Erythroblast (primary cell): ENCODE measurements around the gene ALDH1L2.

Source experiments
- DNase-seq, 2 experiments: peaks; one replicate each; lab custom pipeline; 2025; lab: John Stamatoyannopoulos, UW
- GATA1 ChIP-seq: IDR thresholded peaks from 2 replicates; pipeline ENCODE4 v1.6.1; 2011; ENCODE audit warnings: low read depth, mild to moderate bottlenecking, control low read depth, low read length, moderate library complexity
- POLR2A ChIP-seq: IDR thresholded peaks from 2 replicates; pipeline ENCODE4 v1.6.1; 2011; ENCODE audit warnings: mild to moderate bottlenecking, low read length

Gene ALDH1L2

DNA sequence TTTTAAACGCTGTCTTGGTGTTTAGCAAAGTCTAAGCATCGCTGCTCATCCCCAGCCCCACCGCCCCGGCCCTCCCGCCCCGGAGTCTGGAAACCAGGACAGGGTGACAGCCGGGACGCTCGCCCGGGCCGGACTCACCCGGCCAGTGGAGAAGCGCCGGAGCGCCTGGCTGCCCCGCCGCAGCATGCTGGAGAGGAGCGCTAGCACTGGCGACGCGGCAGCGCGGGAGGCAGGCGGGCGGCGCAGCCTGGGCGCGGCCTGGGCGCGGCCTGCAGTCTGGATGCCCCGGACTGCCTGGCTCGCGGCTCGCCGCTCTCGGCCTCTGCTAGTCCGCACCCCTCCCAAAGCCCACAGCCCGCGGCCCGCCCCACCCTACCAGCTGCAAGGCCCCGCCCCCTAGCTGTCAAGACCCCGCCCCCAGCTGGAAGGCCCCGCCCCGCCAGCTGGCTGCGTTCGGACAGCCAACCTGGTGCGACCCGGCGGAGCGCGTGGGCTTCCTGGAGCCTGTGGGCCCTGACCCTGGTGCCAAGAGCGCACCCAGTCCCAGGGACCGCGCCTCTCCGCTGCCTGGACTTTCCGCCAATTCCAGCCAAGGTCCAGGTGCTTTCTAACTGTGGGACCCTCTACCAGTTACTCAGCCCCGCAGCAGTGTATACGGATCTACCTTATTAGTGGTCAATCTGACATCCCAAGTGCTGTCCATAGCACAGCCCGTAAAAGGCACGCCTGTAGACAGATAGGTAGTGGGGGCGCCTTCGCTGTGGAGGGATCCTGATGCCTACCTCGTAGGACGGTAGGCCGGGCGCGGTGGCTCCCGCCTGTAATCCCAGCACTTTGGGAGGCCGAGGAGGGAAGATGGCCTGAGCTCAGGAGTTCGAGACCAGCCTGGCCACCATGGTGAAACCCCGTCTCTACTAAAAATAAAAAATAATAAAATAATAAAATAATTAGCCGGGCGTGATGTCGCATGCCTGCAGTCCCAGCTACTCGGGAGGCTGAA, at the start of gene ALDH1L2:
Gene ALDH1L2, minus strand, starts transcription at position 208 of the 1,000 bp plus-strand sequence. Its CDS starts 22 bp downstream, at position 186.
- peak; percentile 82 to 84 for DNase-seq
- TF ChIP-seq GATA1 (no peak), POLR2A (no peak)

DNA sequence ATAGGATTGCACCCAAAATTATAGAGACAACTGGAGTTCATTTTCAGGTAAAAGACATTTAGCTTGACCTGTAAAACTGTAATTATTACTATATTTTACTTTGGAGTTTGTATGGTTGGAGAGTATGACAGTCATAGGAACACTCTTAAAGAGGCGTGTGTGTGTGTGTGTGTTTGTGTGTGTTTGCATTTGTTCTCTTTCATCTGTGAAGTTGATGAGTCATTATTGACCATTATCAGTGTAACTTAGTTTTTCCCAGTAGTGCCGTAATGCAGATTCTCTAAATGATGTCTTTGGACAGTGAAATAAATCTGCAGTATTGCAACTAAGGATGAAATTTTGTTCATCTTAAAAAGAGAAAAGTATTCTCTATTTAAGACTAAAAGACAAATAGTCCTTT, 36.3 kb upstream of the ALDH1L2 start:
- TF ChIP-seq GATA1 (no peak), POLR2A (no peak)
- peak; percentile 56 to 65 for DNase-seq

DNA sequence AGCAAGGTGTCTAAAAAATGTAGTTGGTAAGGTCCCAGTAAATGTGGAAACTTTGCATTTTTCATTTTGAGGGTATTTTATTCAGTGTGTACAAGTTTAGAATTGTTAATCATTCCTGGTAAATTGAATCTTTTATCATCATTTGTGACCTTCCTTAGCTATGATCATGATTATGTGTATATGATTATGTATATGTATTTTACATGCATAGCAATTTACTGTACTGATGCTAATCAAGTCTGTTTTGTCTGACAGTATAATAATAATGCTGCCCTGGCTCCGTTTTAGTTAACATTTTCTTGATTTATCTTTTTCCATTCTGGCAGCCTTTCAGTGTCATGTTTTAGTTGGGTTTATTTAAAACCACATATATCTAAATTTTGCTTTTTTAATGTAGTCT, 32.7 kb upstream of the ALDH1L2 start:
- no peak for TF ChIP-seq GATA1
- no peak for TF ChIP-seq POLR2A

DNA sequence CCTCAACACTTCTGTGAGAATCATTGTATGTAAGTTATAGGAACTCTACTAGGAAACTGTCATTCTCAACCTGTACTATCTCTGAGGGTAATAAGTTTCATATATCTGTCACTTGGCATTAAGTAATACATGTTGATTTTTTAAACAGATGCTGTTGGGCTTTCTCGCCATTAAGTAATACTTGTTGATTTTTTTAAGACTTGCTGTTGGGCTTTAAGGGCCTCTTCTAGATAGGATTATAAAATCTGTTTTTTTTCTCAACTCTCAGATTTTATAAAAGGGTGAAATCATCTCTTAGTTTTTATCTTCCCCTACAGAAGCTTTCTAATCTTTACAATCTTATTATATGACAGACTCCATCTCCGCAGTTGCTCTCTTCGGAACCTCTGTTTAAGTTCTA, 28.8 kb upstream of the ALDH1L2 start:
- DNase-seq: no peak
- TF ChIP-seq POLR2A (no peak), GATA1 (no peak)

More for the DNA sequence above, 32.7 kb upstream of the ALDH1L2 start:
- DNase-seq: no peak

DNA sequence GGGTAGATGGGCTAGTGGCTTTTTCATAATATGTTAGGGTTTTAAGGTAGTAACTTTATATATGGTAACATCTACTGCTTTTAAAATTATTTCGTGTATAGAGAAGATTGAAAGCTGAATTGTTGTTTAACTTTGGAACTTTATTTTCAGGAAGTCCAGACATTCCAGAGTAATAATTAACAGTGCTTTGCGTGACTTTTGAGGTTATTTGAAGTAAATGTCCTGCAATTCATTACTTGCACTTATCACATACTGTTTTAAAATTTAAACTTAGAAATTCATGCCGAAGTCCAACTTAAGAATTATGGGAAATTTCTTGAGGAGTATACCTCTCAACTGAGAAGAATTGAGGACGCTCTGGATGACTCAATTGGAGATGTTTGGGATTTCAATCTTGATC, 26.6 kb upstream of the ALDH1L2 start:
- no peak for TF ChIP-seq GATA1
- TF ChIP-seq POLR2A: no peak
- DNase-seq: no peak

DNA sequence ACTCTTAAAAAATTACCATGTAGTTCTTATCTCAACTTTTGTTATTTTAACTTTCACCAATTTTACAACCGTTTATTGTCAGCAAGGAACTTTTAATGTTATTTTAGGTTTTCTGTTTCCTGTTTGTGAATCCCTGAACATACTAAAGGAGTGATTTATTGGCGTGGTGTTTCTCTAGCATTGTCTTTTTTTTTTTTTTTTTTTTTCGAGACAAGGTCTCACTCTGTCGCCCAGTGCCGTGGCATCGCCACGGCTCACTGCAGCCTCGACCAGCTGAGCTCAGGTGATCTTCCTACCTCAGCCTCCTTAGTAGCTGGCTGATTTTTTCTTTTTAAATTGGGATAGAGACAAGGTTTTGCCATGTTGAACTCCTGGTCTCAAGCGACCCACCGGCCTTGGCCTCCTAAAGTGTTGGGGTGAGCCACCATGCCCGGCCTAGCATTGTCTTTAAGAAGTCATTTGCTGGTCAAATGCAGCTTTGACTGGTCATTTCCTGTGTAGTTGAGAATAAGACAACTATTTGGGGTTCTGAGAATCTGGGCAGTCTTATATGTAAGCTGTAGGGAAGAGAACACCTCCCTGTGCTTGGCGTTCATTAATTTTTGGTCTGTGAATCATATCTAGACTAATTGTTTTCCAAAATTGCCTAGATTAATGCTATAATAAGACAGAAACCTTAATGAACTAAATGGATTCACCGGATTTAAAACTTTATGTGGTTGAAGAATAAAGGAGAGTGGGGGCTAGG, 25.4 kb upstream of the ALDH1L2 start:
- no peak for TF ChIP-seq POLR2A
- TF ChIP-seq GATA1: no peak
- peak; percentile 5 to 13 for DNase-seq

DNA sequence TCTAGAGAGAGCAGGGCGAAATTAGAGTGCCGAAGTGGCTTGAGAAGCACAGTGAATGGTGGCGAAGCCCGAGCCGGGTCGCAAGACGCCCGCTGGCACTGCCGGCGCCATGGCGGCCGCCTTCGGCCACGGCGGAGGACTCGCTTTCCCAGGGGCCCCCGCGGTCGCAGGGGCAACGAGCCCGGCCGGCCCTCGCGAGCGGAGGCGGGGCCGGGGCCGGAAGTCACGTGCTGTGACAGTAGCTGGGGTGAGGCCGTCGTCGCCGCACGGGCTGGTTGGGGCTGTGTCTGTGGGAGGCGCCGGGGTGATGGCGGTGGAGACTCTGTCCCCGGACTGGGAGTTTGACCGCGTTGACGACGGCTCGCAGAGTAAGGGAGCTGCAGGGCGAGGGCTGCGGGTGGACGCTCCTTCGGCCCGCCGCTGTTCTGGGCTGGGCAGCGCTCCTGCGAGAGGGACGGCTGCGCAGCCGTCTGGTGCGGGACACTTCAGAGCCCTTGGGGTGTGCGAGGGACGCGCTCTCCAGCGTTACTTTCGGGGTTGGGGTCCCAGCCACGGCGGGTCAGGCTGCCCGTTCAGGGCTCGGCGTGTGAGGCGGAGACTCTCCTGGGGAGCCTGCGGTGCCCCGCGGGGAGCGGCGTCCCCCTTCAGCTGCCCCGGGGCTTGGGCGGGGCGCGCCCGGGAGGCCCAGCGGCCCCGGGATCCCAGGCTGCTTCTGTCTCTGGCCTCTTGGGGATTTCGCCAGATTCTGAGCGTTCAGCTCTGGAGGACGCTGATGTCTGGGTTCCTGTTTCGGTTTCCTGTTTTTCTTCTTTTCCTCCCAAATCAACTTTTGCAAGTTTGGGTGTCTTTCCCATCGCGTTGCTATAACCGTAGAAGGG, 23.5 kb upstream of the ALDH1L2 start, which contains the start of gene WASHC4:
Gene WASHC4, plus strand, starts transcription at position 238 of the 878 bp plus-strand sequence. Its CDS starts 70 bp downstream, at position 308.
- peak; percentile 94 to 96 for DNase-seq
- TF ChIP-seq GATA1 (no peak), POLR2A (peak; percentile 98)

DNA sequence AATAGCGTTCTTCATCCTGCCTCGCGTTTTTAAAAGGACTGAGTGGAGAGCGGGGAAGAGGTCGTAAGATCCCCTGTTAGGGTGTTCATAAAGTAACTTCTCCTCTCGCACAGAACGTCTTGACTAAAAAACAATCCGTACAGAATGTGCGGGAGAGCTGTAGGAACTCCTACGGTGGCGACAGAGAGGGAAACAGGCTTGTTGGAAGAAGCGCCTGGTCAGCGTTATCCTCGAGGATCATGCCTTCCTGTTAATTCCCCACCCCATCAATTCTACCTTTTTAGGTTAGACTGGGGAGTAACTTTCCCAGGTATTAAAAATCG, 22.9 kb upstream of the ALDH1L2 start:
- DNase-seq: no peak
- TF ChIP-seq POLR2A: no peak
- no peak for TF ChIP-seq GATA1

DNA sequence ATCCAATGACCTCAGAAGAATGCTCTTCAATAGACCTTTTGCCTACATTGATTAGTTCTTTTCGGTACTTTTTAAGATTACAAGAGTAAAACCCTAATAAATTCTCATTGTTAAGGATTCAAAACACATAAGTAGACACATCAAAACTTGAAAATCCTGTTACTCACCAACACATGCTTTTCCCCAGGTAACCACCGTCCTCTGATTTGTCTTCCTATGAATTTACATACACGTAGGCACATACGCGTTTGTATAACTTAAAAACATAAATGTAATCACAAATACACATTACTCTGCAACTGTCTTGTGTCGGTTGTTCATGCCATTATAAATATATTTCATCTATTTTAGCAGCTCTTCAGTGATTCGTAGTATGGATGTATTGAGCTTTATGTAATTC, 22.4 kb upstream of the ALDH1L2 start:
- TF ChIP-seq POLR2A (no peak), GATA1 (no peak)
- DNase-seq: peak in 1 of 2 experiments; percentile 49

DNA sequence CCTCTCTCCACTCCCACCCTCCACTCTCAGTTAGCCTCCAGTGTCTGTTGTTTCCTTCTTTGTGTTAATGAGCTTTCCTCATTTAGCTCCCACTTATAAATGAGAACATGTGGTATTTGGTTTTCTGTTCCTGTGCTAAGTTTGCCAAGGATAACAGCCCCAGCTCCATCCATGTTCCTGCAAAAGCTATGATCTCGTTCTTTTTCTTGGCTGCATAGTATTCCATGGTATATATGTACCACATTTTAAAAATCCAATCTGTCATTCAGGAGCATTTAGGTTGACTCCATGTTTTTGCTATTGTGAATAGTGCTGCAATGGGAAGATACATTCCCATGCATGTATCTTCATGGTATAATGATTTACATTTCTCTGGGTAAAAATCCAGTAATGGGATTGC, 20.5 kb upstream of the ALDH1L2 start:
- DNase-seq: no peak
- no peak for TF ChIP-seq GATA1
- TF ChIP-seq POLR2A: no peak

DNA sequence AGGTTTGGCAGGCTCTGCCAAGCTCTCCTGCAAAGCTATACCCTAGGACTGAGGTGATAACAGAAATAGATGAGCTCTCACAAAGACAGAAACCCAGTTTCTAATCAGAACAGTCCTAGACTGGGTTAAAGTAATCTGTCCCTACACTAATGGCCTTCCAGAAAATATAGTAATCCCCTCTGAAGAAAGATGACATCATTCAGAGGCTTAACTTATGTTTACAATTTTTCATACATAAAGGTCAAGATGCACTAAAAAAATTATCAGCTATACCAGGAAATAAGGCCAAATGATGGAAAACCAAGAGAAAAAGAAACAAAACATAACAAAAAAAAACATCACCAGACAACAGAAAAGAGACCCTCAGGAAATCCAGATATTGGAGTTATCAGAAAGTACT, 18.4 kb upstream of the ALDH1L2 start:
- TF ChIP-seq POLR2A: no peak
- no peak for TF ChIP-seq GATA1
- no peak for DNase-seq

DNA sequence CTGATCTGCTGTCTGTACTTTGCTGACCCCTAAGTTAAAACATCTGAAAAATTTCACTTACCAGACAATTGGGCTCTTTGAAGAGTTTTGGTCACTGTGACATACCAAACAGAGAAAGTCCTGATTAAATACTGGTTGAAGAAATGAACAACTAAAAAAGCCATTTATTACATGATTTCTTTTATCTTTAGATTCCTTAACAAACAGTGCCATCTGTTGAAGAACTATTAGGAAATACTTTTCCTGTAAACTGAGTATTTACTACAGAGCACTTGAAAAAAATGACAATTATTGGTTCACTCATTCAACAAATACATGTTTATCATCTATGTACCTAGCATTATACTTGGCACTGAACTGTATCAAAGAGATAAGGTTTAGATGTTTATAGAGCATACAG, 16.7 kb upstream of the ALDH1L2 start:
- TF ChIP-seq GATA1 (no peak), POLR2A (no peak)
- DNase-seq: no peak
